HCT116 (cell line): Measurements from ENCODE around the gene RIMS4. TPM values are rescaled to one million over a fixed set of nuclear protein-coding genes. Genes with fewer than 3 reads are reported as not detected.

ENCODE experiments used
- ATAC-seq: fragments of 200-7000 bp; cut with Tn5 transposase; 2 replicates; pipeline ENCODE4 v1.9.1; 2020; ENCODE audit warnings: mild to moderate bottlenecking, moderate library complexity
- BruUV-seq: library from RNA; stranded (reverse); fragments of 400-500 nt; replicated peaks from 2 replicates; lab custom pipeline; 2021; lab: Mats Ljungman, UMichigan
- CTCF ChIA-PET: fragments of 300-600 bp; sonication (Branson Sonifier 250); formaldehyde crosslinking; loops from one replicate; lab custom pipeline; 2021; ENCODE audit warnings: antibody characterized with exemption; lab: Charles Lee
- POLR2A ChIA-PET: fragments of 300-600, 350-600 bp; sonication (Branson Sonifier 250); formaldehyde crosslinking; loops from one replicate; lab custom pipeline; 2021; ENCODE audit warnings: antibody characterized with exemption; lab: Charles Lee
- RAD21 ChIA-PET, 2 experiments: fragments of 300-600 bp; sonication (Branson Sonifier 250); formaldehyde crosslinking; loops; one replicate each; lab custom pipeline; 2023; ENCODE audit warnings: low total read pairs in 2 of 2; ENCODE audit not compliant: uncharacterized antibody in 2 of 2, unreplicated experiment in 2 of 2, low non-redundant PET in 1 of 2; lab: Charles Lee
- DNase-seq: peaks from one replicate; pipeline ENCODE4 v3.0.0-alpha.2; 2010; ENCODE audit warnings: low read depth, low spot score
- H2AFZ ChIP-seq: fragments of 200-600 bp; shearing (Covaris generic), sonication (generic); 2 replicates; pipeline ENCODE4 v1.6.1; 2017; ENCODE audit warnings: low read depth, mixed run types, mixed read lengths, antibody characterized with exemption, low read length; ENCODE audit not compliant: poor library complexity, severe bottlenecking
- H3K27ac ChIP-seq: 2 replicates; pipeline ENCODE4 v1.5.1; 2012; ENCODE audit warnings: low read depth, low read length
- H3K27me3 ChIP-seq: fragments of 200-600 bp; sonication (generic); 2 replicates; pipeline ENCODE4 v1.6.1; 2016; ENCODE audit warnings: mixed run types, low read length, mixed read lengths; ENCODE audit not compliant: insufficient read depth
- H3K36me3 ChIP-seq, 2 experiments: fragments of 200-500 bp in 1 of 2; fragments of 200-600 bp in 1 of 2; sonication (Bioruptor generic) in 1 of 2; sonication (generic) in 1 of 2; 2 replicates each; pipeline versions ENCODE4 v1.5.1 to v1.6.1; 2014 to 2016; ENCODE audit warnings: low read length in 2 of 2, inconsistent platforms in 1 of 2, mixed read lengths in 1 of 2, mixed run types in 1 of 2; ENCODE audit not compliant: insufficient read depth in 2 of 2, control insufficient read depth in 1 of 2
- H3K4me1 ChIP-seq, 2 experiments: fragments of 200-600 bp in 1 of 2; sonication (generic) in 1 of 2; 2 replicates each; pipeline versions ENCODE4 v1.5.1 to v1.6.1; 2012 to 2017; ENCODE audit warnings: low read length in 2 of 2, inconsistent platforms in 1 of 2, mild to moderate bottlenecking in 1 of 2, mixed read lengths in 1 of 2, mixed run types in 1 of 2, moderate library complexity in 1 of 2; ENCODE audit not compliant: insufficient read depth in 2 of 2, control insufficient read depth in 1 of 2
- H3K4me2 ChIP-seq: fragments of 200-600 bp; sonication (generic); 2 replicates; pipeline ENCODE4 v1.6.1; 2017; ENCODE audit warnings: mixed run types, low read length, mixed read lengths
- H3K4me3 ChIP-seq, 2 experiments: fragments of 200-600 bp in 1 of 2; sonication (generic) in 1 of 2; replicated peaks in 1 of 2; 2 replicates each; pipeline ENCODE4 v1.5.1; 2011 to 2016; ENCODE audit warnings: low read length in 2 of 2, control low read depth in 1 of 2, low read depth in 1 of 2, mild to moderate bottlenecking in 1 of 2, mixed read lengths in 1 of 2, mixed run types in 1 of 2
- H3K79me2 ChIP-seq: fragments of 200-600 bp; sonication (generic); 2 replicates; pipeline ENCODE4 v1.6.1; 2017; ENCODE audit warnings: mild to moderate bottlenecking, mixed run types, low read length, moderate library complexity, mixed read lengths; ENCODE audit not compliant: insufficient read depth
- H3K9ac ChIP-seq: fragments of 200-600 bp; sonication (generic); 2 replicates; pipeline ENCODE4 v1.6.1; 2016; ENCODE audit warnings: low read length, mixed read lengths
- H3K9me2 ChIP-seq: fragments of 200-600 bp; sonication (generic), shearing (Covaris generic); 2 replicates; pipeline ENCODE4 v1.6.1; 2017; ENCODE audit warnings: mixed run types, mild to moderate bottlenecking, moderate library complexity; ENCODE audit not compliant: insufficient read depth
- H3K9me3 ChIP-seq, 2 experiments: fragments of 200-500 bp in 1 of 2; fragments of 200-600 bp in 1 of 2; sonication (Bioruptor generic) in 1 of 2; sonication (generic) in 1 of 2; 2 replicates each; pipeline ENCODE4 v1.6.1; 2014 to 2017; ENCODE audit warnings: low read length in 2 of 2, mixed read lengths in 2 of 2, inconsistent platforms in 1 of 2, low read depth in 1 of 2, mild to moderate bottlenecking in 1 of 2, mixed run types in 1 of 2, moderate library complexity in 1 of 2; ENCODE audit not compliant: control insufficient read depth in 1 of 2, insufficient read depth in 1 of 2
- H4K20me1 ChIP-seq: fragments of 200-600 bp; sonication (generic), shearing (Covaris generic); 2 replicates; pipeline ENCODE4 v1.6.1; 2017; ENCODE audit warnings: mixed run types, mild to moderate bottlenecking, moderate library complexity; ENCODE audit not compliant: insufficient read depth
- ATF3 ChIP-seq: IDR thresholded peaks from 2 replicates; pipeline ENCODE4 v1.6.1; 2012
- EZH2 ChIP-seq: fragments of 200-600 bp; sonication (generic); IDR thresholded peaks from 2 replicates; pipeline ENCODE4 v1.6.1; 2017; ENCODE audit warnings: antibody characterized with exemption, mixed run types
- JUND ChIP-seq: IDR thresholded peaks from 2 replicates; pipeline ENCODE4 v1.6.1; 2012
- POLR2A ChIP-seq: IDR thresholded peaks from 2 replicates; pipeline ENCODE4 v1.7.0; 2011; ENCODE audit warnings: borderline replicate concordance; ENCODE audit not compliant: insufficient read depth, insufficient read length; ENCODE audit errors: extremely low read depth
- REST ChIP-seq: IDR thresholded peaks from 2 replicates; pipeline ENCODE4 v1.6.1; 2012; ENCODE audit warnings: low read depth
- TCF7L2 ChIP-seq: IDR thresholded peaks from 2 replicates; pipeline ENCODE4 v1.7.0; 2011; ENCODE audit warnings: borderline replicate concordance, inconsistent platforms; ENCODE audit not compliant: insufficient read depth, insufficient read length; ENCODE audit errors: extremely low read depth
- ZNF274 ChIP-seq: fragments of 200-500 bp; sonication (Bioruptor generic); IDR thresholded peaks from 2 replicates; pipeline ENCODE4 v1.6.1; 2014; ENCODE audit warnings: mild to moderate bottlenecking, low read depth, low read length, inconsistent platforms
- intact Hi-C: fragments of 100-400 bp; cut with micrococcal nuclease; formaldehyde crosslinking; loops from 2 replicates; pipeline ENCODE4 v1.10.0; 2022
- total RNA-seq: library from RNA; stranded (reverse); gene quantifications from one replicate; pipeline ENCODE4 v1.2.1, GENCODE V29; 2021; ENCODE audit not compliant: unreplicated experiment

Gene RIMS4
- total RNA-seq, 1 experiment from 2014 or later: 0.05 TPM

GRCh38 chr20:44739942-44740341, 70.4 kb downstream of the RIMS4 start:
- intact Hi-C loops: no loop called here
- Histone ChIP-seq H3K9me2 (no peaks in the 10 kb centered on the region), H3K36me3 (no peaks in the 10 kb centered on the region), H2AFZ (no peak overlapping the region)
- CTCF ChIA-PET: interaction anchor here (2.4 kb wide), 1 partner anchor 8 kb away, joined by 17 read pairs; no protein-coding TSS in a partner anchor
- no peak for ATAC-seq
- BruUV-seq: no TSS peak
- DNase-seq: no peak
- TF ChIP-seq EZH2: no peak
- TF ChIP-seq TCF7L2: no peak
- TF ChIP-seq ZNF274: no peak
- no peak for TF ChIP-seq REST
- no peak for TF ChIP-seq POLR2A
- TF ChIP-seq ATF3: no peak
- TF ChIP-seq JUND: no peak
- TF ChIP-seq, all 23 proteins: peak for 0
- Histone ChIP-seq H3K9ac (no peak overlapping the region), H3K4me3 (no peak overlapping the region), H3K4me1 (peaks cover 3 to 24% of the 10 kb centered on the region in 2 experiments; a peak in 3 of 4 replicates), H3K79me2 (no peaks in the 10 kb centered on the region), H3K4me2 (no peak overlapping the region), H3K27me3 (no peaks in the 10 kb centered on the region), H3K27ac (no peak overlapping the region), H4K20me1 (no peaks in the 10 kb centered on the region), H3K9me3 (no peaks in the 10 kb centered on the region)
- RAD21 ChIA-PET: no interaction called here
- POLR2A ChIA-PET: no interaction called here
